Measurements from ENCODE around the gene TMEM150A.

Gene TMEM150A

DNA sequence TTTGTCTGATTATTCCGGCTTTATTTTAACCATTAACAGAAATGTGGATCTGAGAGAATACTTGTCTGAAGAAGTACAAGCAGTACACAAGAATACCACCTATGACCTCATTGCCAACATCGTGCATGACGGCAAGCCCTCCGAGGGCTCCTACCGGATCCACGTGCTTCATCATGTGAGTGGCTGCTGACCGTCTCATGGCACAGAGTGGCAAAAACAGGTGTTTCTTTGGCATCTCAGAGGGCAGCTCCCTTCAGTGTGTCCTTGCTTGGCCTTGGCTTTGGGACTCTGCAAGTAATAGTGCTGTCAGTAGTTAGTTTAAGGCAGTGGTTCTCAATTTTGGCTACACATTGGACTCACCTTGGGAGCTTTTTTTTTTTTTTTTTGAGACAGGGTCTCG, 42.4 kb upstream of the TMEM150A start:
- TF ChIP-seq, protein P1, sequence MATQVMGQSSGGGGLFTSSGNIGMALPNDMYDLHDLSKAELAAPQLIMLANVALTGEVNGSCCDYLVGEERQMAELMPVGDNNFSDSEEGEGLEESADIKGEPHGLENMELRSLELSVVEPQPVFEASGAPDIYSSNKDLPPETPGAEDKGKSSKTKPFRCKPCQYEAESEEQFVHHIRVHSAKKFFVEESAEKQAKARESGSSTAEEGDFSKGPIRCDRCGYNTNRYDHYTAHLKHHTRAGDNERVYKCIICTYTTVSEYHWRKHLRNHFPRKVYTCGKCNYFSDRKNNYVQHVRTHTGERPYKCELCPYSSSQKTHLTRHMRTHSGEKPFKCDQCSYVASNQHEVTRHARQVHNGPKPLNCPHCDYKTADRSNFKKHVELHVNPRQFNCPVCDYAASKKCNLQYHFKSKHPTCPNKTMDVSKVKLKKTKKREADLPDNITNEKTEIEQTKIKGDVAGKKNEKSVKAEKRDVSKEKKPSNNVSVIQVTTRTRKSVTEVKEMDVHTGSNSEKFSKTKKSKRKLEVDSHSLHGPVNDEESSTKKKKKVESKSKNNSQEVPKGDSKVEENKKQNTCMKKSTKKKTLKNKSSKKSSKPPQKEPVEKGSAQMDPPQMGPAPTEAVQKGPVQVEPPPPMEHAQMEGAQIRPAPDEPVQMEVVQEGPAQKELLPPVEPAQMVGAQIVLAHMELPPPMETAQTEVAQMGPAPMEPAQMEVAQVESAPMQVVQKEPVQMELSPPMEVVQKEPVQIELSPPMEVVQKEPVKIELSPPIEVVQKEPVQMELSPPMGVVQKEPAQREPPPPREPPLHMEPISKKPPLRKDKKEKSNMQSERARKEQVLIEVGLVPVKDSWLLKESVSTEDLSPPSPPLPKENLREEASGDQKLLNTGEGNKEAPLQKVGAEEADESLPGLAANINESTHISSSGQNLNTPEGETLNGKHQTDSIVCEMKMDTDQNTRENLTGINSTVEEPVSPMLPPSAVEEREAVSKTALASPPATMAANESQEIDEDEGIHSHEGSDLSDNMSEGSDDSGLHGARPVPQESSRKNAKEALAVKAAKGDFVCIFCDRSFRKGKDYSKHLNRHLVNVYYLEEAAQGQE (IDR thresholded peaks at IDR 0.05; ENCODE audit: low read depth) = no peak
- TF ChIP-seq ZBTB7A (IDR thresholded peaks at IDR 0.05; ENCODE audit: low read depth) (no peak), EP300 (IDR thresholded peaks at IDR 0.05; ENCODE audit: borderline replicate concordance) (no peak), RAD21 (IDR thresholded peaks at IDR 0.05; ENCODE audit: low read depth) (no peak), EGR1 (IDR thresholded peaks at IDR 0.05) (no peak), USF1 (IDR thresholded peaks at IDR 0.05) (no peak), TAF1 (IDR thresholded peaks at IDR 0.05; ENCODE audit: low read depth) (no peak), FOXM1 (IDR thresholded peaks at IDR 0.05; ENCODE audit: borderline replicate concordance, low read depth) (no peak), TCF12 (IDR thresholded peaks at IDR 0.05; ENCODE audit: low read depth) (no peak), YY1 (IDR thresholded peaks at IDR 0.05; ENCODE audit: low read depth) (no peak), NFIC (IDR thresholded peaks at IDR 0.05) (no peak)

- TF ChIP-seq NFIC (IDR thresholded peaks at IDR 0.05) (no peak), FOXM1 (IDR thresholded peaks at IDR 0.05; ENCODE audit: borderline replicate concordance, low read depth) (no peak), CREB1 (IDR thresholded peaks at IDR 0.05; ENCODE audit: low read depth) (no peak), ZBTB7A (IDR thresholded peaks at IDR 0.05; ENCODE audit: low read depth) (no peak), EP300 (IDR thresholded peaks at IDR 0.05; ENCODE audit: borderline replicate concordance) (no peak), USF1 (IDR thresholded peaks at IDR 0.05) (no peak), RAD21 (IDR thresholded peaks at IDR 0.05; ENCODE audit: low read depth) (no peak), TEAD4 (IDR thresholded peaks at IDR 0.05) (no peak), TAF1 (IDR thresholded peaks at IDR 0.05; ENCODE audit: low read depth) (no peak), EGR1 (IDR thresholded peaks at IDR 0.05) (no peak), YY1 (IDR thresholded peaks at IDR 0.05; ENCODE audit: low read depth) (no peak), CEBPB (IDR thresholded peaks at IDR 0.05) (no peak), TCF12 (IDR thresholded peaks at IDR 0.05; ENCODE audit: low read depth) (no peak)
- TF ChIP-seq, protein P2, sequence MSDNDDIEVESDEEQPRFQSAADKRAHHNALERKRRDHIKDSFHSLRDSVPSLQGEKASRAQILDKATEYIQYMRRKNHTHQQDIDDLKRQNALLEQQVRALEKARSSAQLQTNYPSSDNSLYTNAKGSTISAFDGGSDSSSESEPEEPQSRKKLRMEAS (IDR thresholded peaks at IDR 0.05) = no peak
- TF ChIP-seq, protein P1 (IDR thresholded peaks at IDR 0.05; ENCODE audit: low read depth) = no peak
Observed at GRCh38 chr2:85642725-85643124, 40.2 kb upstream of the TMEM150A start.

- TF ChIP-seq YY1 (IDR thresholded peaks at IDR 0.05; ENCODE audit: low read depth) (no peak), CREB1 (IDR thresholded peaks at IDR 0.05; ENCODE audit: low read depth) (no peak), USF1 (IDR thresholded peaks at IDR 0.05) (no peak), TAF1 (IDR thresholded peaks at IDR 0.05; ENCODE audit: low read depth) (no peak), NFIC (IDR thresholded peaks at IDR 0.05) (no peak), TEAD4 (IDR thresholded peaks at IDR 0.05) (no peak), CEBPB (IDR thresholded peaks at IDR 0.05) (no peak), RAD21 (IDR thresholded peaks at IDR 0.05; ENCODE audit: low read depth) (no peak), EP300 (IDR thresholded peaks at IDR 0.05; ENCODE audit: borderline replicate concordance) (no peak), EGR1 (IDR thresholded peaks at IDR 0.05) (no peak), FOXM1 (IDR thresholded peaks at IDR 0.05; ENCODE audit: borderline replicate concordance, low read depth) (no peak), TCF12 (IDR thresholded peaks at IDR 0.05; ENCODE audit: low read depth) (no peak)
- TF ChIP-seq, protein P1 (IDR thresholded peaks at IDR 0.05; ENCODE audit: low read depth) = no peak
- TF ChIP-seq, protein P2 (IDR thresholded peaks at IDR 0.05) = no peak
Observed at GRCh38 chr2:85635636-85636035, 33.1 kb upstream of the TMEM150A start.

GRCh38 chr2:85635011-85635410, 32.5 kb upstream of the TMEM150A start:
- TF ChIP-seq TCF12 (IDR thresholded peaks at IDR 0.05; ENCODE audit: low read depth) = no peak
- no peak for TF ChIP-seq YY1 (IDR thresholded peaks at IDR 0.05; ENCODE audit: low read depth)
- TF ChIP-seq, protein P1 (IDR thresholded peaks at IDR 0.05; ENCODE audit: low read depth) = no peak
- no peak for TF ChIP-seq CEBPB (IDR thresholded peaks at IDR 0.05)
- TF ChIP-seq RAD21 (IDR thresholded peaks at IDR 0.05; ENCODE audit: low read depth) = no peak
- TF ChIP-seq TAF1 (IDR thresholded peaks at IDR 0.05; ENCODE audit: low read depth) = no peak
- TF ChIP-seq, protein P2 (IDR thresholded peaks at IDR 0.05) = no peak
- TF ChIP-seq CREB1 (IDR thresholded peaks at IDR 0.05; ENCODE audit: low read depth) = no peak
- TF ChIP-seq ZBTB7A (IDR thresholded peaks at IDR 0.05; ENCODE audit: low read depth) = no peak
- TF ChIP-seq USF1 (IDR thresholded peaks at IDR 0.05) = no peak
- TF ChIP-seq TEAD4 (IDR thresholded peaks at IDR 0.05) = no peak
- TF ChIP-seq EP300 (IDR thresholded peaks at IDR 0.05; ENCODE audit: borderline replicate concordance) = no peak
- no peak for TF ChIP-seq NFIC (IDR thresholded peaks at IDR 0.05)
- no peak for TF ChIP-seq EGR1 (IDR thresholded peaks at IDR 0.05)
- no peak for TF ChIP-seq FOXM1 (IDR thresholded peaks at IDR 0.05; ENCODE audit: borderline replicate concordance, low read depth)
